Middle frontal gyrus (tissue), 1 donor: Measurements from ENCODE around the gene ACOD1.

ENCODE experiments used
- DNase-seq: peaks from one replicate; pipeline ENCODE4 v3.0.0-alpha.2; 2015; ENCODE audit warnings: low spot score; ENCODE audit errors: extremely low spot score

The ACOD1 gene

GRCh38 chr13:76991432-76991795 is 43.1 kb downstream of the ACOD1 start:
- DNase-seq: no peak

- peak; percentile 90 for DNase-seq
These were observed 43.7 kb downstream of the ACOD1 start, which contains the start of gene CLN5 for GRCh38 chr13:76991796-76992547. Gene CLN5, plus strand, starts transcription at chr13:76992081. Its CDS starts 18 bp downstream, at chr13:76992099.

- DNase-seq: no peak
These were observed 44.3 kb downstream of the ACOD1 start for GRCh38 chr13:76992548-76993001.

- DNase-seq: no peak
These were observed 44.7 kb downstream of the ACOD1 start for GRCh38 chr13:76993021-76993420.

GRCh38 chr13:76993473-76993872 is 45.2 kb downstream of the ACOD1 start:
- no peak for DNase-seq

- DNase-seq: no peak
These were observed 46.0 kb downstream of the ACOD1 start for GRCh38 chr13:76994281-76994680.

- no peak for DNase-seq
These were observed 52.2 kb downstream of the ACOD1 start for GRCh38 chr13:77000475-77000874.

- DNase-seq: no peak
These were observed 53.2 kb downstream of the ACOD1 start for GRCh38 chr13:77001540-77001939.

- DNase-seq: no peak
These were observed 53.8 kb downstream of the ACOD1 start for GRCh38 chr13:77001963-77002587.

- no peak for DNase-seq
These were observed 54.4 kb downstream of the ACOD1 start for GRCh38 chr13:77002590-77003190.
